ENCODE data around the gene CTBP2. TPM values are rescaled to one million over a fixed set of nuclear protein-coding genes. Genes with fewer than 3 reads are reported as not detected.
A peak's percentile ranks its signal among the peaks of the same experiment; 100 is the strongest.

Gene CTBP2
- total RNA-seq, 1 donor from 2014 or later, result 46.7 TPM

DNA sequence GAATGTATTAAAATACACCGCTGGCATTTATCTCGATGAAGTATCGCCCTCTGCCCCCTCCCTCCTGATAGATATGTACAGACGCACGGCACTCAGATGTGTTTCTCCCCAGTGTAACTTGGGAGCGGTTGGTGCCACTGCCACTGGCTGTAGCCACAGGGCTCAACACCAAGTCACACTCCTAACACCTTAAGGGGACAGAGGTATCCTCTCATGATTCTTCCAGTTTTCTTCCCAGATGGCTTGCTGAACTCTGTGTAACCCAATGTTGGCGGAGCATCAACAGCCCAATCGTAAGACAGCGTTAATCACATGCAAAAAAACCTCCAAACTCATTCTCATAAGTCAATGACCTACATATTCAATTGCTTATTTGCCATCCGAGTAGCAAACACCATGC lies 35.5 kb downstream of the CTBP2 start:
- no peak for ATAC-seq

DNA sequence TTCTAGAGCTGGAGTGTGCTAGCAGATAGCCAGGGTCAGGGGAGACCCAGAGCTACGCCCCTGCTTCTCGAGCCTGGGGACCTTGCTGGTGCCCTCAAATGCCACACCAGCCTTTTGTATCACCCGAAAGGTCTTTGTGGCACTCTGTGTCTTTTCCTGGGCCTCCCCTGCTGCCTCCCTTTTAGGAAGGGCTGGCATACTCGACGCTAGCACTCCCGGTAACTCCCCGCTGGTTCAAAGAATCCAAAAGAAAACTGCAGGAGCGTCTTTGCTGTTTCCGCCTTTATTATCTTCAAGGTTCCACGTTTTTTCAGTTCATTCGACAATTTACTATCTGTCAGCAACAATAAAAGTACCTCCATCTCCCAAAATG lies 36.3 kb downstream of the CTBP2 start:
- no peak for ATAC-seq

- ATAC-seq, result peak; percentile 88
Measured at GRCh38 chr10:125123476-125124114, 36.8 kb downstream of the CTBP2 start.

- no peak for ATAC-seq
Measured at GRCh38 chr10:125122566-125122965, 37.8 kb downstream of the CTBP2 start.

DNA sequence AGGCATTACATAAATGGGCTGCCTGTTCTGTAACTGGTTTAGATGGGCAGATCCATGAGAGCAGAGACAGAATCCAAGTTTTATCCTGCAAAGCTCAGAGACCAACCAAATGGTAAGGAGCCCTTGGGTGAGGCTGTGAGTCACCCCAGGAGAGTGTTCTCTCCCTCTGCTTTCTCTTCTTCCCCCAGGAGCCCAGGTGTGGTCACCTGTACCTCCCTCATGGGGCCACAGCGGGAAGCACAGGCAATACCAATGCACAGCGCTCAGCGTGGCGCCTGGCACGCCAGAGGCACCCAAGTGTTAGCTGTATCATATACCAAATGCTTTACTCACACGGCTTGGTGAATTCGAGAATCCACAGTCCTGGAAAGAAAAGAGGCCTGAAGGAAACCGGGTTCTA lies 39.4 kb downstream of the CTBP2 start:
- peak; percentile 92 for ATAC-seq

GRCh38 chr10:125120053-125120710 lies 40.2 kb downstream of the CTBP2 start:
- peak; percentile 5 for ATAC-seq

GRCh38 chr10:125118701-125119100 lies 41.7 kb downstream of the CTBP2 start:
- ATAC-seq, result no peak

DNA sequence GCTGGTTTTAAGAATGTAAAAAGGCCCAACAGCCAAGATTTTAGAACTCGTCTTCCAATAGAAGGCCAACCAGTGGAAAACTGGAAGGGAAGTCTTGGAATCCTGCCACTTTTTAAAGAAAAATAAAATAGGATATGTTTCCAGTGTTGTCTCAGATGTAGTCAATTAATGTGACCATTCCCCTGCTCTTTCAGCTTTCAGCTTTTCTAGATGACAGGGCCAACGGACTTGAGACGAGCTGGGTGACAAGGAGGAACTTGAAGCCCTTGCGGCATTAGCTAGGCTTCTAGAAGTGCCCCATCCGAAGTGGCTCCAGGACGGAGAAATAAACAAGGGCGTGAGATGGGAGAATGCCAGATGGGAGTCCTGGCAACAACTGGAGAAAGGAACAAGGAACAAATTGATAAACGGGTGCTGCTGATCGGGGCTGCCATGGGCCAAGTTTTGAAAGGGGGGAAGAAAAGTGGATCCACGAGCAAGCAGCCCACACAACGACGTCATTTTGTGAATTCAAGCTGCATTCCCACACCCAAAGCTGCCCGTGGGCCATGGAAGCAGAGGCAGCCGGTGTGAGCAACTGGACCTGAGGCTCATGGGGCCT lies 42.3 kb downstream of the CTBP2 start:
- no peak for ATAC-seq

DNA sequence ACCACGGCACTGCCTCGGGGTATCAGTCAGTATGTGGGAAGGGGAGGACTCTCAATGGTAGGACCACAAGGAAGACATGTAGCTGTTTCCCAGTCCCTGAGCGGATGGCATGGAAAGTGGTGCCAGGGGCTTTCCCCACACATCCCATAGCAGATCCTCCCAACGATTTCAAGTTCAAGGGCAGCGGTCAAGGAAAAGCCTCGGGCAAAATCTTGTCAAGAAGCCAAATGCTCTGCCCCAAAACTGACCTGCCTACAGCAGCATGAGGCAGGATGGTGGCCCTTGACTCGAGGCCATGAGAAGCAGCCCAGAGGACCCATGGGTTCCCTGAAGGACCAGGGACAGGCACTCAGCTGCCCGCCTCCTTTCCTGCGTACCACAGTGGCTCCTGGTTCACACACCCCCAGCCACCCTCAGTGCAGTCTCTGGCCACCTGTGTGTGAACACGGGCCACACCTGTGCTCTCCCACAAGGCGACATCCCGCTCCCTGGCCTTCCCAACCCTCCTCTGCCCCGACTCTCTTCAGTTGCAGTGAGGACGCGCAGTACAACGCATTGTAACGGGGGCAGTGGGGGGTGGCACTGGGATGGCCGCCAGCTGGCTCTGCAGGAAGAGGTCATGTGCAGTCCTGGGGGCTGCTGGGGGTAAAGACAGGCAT lies 43.6 kb downstream of the CTBP2 start:
- no peak for ATAC-seq

GRCh38 chr10:125116041-125116649 lies 44.2 kb downstream of the CTBP2 start:
- no peak for ATAC-seq

DNA sequence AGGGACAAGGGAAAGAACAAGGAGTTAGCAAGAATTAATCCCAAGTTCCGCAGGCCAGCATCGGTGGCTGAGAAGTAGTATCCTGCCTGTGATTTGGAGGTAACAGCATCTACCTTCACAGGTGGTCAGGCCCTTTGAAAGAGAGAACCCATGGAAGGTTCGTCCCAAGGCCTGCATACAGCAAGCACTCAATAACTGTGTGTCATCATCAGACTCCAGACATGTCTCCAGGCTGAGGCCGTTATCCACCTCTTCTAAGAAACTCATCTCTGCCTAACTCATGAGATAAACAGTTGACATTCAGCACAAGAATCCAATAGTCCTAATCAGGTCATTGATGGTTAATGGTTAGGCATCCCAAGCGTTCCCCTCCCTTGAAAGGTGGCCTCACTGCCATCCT lies 45.0 kb downstream of the CTBP2 start:
- ATAC-seq, result no peak

- no peak for ATAC-seq
Measured at GRCh38 chr10:125114761-125115391, 45.5 kb downstream of the CTBP2 start.

GRCh38 chr10:125113691-125114371 lies 46.5 kb downstream of the CTBP2 start:
- ATAC-seq, result no peak

GRCh38 chr10:125112697-125113494 lies 47.5 kb downstream of the CTBP2 start:
- ATAC-seq, result no peak

- ATAC-seq, result no peak
Measured at GRCh38 chr10:125111118-125111727, 49.1 kb downstream of the CTBP2 start.

GRCh38 chr10:125107965-125108580 lies 52.3 kb downstream of the CTBP2 start:
- ATAC-seq, result no peak

DNA sequence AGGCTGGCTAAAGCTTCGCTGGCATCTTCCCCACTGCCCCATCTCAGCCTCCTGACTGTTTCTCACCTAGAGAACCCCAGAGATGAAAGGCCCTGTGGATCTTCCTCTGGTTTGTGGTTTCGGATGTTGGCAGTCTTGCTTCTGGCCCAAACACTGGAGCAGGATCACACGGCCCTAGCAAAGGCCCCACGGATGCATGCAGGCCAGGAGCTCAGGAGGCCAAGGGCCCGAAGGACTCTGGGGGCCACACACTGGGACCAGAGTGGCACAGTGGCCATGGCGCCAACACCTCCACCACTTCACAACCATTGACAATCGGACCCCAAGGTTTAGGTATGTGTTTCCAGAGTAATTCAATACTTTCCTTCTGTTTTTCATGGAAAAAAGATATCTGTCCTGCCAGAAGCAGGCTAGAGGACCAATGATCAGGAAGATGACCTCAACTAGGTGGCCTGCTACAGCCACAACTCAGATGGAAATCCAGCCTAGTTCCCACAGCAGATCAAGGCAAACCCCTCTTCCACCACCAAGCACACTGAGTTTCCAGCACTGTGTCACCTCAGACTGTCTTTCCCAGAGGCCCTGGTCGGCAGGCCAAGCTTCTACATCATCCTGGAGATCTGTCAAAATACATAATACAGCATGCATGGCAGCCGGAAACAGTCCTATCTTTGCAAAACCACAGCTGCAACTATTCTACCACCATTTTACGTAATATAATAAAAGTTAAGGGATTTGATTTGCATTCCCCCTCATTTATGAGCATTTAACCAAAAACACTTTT lies 53.0 kb downstream of the CTBP2 start:
- ATAC-seq, result no peak

GRCh38 chr10:125106586-125106985 lies 53.8 kb downstream of the CTBP2 start:
- ATAC-seq, result no peak

DNA sequence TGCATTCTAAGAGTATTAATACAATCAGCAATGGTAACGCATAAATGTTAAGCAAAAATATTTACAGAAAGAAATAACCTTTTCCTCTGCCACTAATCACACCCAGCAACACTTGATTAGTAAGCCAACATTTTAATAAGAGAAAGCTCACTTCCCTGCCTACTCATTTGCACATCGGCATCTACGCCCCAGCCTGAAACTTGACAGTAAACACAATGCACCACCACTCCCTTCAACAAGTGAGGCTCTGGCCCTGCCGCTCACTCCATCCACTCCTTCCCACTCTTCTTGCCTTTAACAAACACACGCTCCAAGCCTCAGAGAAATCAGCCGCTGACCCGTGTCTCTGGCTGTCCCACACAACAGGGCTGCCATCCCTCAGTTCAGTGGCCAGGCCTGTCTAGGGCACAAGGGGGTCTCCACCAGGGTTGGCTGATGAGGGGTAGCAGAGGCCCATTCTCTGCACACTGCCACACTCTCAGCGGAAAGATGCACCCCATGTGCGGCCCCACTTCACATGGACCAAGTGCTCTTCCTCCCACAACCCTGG lies 54.6 kb downstream of the CTBP2 start:
- no peak for ATAC-seq
